HG03442 (cell line): ENCODE results near the gene PNMA8B.
"Not testable (repeated sequence)": the region's sequence is repeated elsewhere in the genome, so short reads cannot be mapped to it uniquely, and the experiment has no call there.

Experiments
- ATAC-seq: cut with Tn5 transposase; IDR thresholded peaks from one replicate; pipeline ENCODE4 v1.9.1; 2021; ENCODE audit warnings: mild to moderate bottlenecking, moderate library complexity; ENCODE audit not compliant: unreplicated experiment

Gene PNMA8B

DNA sequence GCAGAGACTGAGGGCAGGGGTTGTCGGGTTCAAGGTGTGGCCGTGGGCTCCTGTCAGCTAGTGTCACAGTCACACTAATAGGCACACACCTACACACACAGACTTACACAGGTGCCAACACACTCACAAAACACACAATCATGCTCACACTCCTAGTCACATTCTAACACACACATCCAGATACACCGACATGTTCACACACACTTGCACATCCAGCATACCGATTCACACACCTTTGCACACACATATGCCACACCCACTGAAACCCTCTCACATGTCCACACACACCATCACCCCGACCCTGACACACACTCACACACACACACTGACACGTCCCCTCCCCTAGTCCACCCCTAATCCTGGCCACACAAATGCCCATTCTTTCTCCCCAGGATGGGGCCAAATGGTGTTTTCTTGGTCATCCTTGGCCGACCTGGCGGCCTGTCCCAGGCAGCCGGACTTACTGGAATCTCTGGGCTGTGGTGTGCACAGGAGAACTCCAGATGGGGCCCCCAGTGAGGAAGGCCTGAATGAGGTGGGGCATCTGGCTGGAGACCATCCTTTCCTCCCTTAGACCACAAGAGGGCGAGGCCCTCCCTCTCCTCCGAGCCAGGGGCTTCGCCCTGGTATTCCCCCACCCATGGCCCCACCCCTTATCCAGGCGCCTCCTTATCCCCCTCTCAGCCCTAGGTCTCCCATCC lies 19.1 kb upstream of the PNMA8B start:
- ATAC-seq = no peak

DNA sequence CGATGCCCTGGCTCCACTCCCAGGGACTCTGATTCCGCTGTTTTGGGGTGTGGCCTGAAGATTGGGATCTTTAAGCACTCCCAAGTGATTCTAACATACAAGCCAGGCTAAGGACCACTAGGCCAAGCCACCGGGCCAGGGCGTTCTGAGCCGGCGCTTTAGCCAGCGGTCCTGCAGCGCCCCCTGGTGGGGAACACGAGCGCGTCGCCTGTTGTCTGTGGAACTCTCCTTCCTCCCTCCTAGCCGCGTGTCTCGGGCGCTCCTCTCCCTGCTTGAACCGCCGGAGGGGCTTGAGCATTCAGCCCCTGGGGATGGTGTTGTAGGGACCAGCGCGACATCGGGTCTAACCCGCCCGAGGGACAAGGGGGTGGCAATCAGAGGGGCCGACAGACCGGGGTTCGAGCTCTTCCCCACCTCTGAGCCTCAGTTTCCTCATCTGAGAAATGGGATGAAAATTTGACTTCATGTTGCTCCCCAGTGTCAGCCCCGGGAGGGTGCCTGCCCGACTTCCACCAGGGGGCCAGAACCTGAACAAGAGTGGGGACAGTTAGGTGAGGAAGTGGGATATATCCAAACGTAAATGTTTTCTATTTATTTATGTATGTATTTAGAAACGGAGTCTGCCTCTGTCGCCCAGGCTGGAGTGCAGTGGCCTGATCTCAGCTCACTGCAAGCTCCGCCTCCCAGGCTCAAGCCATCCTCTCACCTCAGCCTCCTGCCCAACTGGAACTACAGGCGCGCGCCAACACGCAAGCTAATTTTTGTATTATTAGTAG lies 18.0 kb upstream of the PNMA8B start:
- no peak for ATAC-seq

DNA sequence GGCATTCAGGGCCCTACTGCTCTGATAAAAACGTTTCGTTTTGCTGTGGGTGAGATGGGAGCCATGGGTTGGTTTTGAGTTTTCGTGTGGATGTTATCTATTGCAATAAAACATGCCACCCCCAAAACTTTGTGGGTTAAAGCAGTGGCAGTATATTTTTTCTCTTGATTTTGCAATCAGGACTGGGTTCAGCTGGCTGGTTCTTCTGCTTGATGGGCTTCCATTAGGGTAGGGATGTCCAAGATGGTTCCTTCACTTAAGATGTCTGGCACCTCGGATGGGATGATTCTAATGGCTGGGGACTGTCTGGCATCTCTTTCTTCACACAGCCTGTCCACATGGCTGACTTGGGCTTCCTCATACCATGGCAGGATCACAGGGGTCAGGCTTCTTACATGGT lies 15.6 kb upstream of the PNMA8B start:
- no peak for ATAC-seq

DNA sequence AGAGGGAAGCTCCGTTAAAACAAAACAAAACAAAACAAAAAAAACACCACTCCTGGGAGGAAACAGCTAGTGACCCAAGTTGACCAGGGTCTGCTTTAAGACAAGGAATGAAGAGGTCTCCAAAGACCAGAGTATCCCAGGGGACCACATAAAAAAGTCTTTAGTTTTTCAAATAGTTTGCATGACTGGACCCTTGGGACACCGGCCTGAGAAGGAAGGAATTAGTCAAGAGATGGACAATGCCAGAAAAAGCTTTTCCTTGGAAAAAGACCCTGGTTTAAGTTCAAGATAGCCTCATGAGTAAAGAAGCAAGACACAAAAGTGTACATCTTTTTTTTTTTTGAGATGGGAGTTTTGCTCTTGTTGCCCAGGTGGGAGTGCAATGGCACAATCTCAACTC lies 12.5 kb upstream of the PNMA8B start:
- no peak for ATAC-seq

DNA sequence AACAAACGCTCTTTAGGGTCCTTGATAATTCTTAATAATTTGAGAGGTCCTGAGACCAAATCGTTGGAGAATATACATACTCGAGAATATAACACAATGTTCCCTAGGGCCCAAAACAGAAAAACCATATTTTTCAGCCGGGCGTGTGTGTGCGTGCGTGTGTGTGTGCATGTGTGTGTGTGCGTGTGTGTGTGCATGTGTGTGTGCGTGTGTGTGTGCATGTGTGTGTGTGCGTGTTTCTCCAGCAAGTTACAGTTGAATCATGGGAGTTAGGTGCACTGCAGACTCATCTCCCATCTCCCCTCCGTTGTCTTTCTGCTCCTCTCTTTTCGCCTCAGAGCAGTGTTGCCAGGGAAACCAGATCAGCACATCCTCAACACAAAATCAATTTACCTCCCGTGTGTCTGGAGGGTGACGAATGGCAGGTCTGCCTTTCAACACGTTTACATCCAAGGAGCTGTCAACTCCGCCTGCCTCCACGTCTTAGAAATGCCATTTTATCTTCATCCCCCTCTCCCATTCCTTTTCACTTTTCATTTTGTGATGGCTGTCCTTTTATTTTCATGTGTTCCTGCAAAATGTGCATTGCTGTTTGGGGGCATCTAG lies 8.3 kb upstream of the PNMA8B start:
- no peak for ATAC-seq

DNA sequence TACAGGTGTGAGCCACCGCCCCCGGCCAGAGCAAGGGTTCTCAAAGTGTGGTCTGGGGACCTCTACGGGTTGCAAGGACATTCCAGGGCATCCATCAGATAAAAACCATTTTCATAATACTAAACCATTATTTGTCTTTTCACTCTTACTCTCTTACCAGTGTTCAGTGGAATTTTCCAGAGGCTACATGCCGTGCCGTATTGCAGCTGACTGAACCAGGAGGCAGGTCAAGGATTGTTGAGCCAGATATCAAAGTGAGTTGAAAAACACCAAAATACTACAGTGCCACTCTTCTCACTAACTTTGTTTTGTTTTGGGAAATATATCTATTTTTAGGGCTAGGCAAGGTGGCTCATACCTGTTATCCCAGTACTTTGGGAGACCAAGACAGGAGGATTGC lies 7.2 kb upstream of the PNMA8B start:
- no peak for ATAC-seq

DNA sequence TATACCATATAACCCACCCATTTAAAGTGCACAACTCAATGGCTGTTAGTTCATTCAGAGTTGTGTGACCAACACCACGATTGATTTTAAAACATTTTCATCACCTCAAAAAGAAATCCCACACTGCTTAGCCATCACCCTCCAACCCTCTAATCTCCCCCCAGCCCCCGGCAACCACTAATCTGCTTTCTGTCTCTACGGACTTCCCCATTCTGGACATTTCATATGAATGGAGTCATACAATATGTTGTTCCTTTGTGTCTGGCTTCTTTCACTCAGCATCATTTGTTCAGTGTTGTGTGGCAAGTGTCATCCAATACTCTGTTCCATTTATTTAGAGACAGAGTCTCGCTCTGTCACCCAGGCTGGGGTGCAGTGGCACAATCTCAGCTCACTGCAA lies 4.0 kb upstream of the PNMA8B start:
- no peak for ATAC-seq

DNA sequence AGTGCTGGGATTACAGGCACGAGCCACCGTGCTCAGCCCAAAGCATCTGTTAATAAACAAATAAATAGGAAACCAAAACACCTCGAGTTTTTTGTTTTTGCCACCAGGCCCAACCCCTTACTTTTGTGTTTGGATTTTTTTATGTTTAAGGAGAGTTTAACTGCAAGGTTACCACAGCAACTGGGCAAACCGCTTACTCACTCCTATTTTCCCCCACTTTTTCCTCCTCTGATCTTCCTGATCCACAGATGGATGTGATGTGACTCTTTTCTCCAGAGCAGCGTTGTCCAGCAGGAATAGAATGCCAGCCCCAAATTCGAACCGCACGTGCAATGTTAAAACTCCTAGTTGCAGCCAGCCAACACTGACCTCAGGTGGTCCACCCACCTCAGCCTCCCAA lies 2.1 kb upstream of the PNMA8B start:
- no peak for ATAC-seq

DNA sequence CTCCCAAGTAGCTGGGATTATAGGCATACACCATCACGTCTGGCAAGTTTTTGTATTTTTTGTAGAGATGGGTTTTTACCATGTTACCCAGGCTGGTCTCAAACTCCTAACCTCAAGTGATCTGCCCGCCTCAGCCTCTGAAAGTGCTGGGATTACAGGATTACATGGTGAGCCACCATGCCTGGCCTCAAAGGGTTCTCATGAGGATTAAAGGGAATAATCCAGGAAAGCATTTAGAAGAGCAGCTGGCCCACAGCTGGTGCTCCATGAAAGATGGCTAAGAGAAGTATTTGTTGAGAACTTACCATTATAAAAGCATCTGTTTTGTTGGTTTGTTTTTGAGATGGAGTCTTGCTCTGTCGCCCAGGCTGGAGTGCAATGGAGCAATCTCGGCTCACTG lies 1.2 kb upstream of the PNMA8B start:
- ATAC-seq = not testable (repeated sequence)

DNA sequence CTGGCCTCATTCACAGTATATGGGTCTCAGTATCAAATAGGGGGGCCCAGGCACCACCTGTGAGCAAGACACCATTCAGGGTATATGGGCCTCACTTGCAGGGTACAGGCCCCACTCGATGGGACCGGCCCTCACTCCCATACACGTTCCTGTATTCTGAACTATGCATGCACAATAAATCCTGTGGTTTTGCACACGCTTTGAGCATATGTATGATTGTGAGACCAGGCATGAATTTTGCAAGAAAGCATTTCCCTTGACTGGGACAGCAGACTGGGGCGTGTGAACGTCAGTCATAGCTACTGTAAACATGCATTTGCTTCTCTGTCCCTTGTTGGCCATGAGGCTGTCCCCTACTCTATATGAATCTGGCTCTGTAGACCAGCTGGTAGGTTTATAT lies 637 bp upstream of the PNMA8B start:
- ATAC-seq = no peak

DNA sequence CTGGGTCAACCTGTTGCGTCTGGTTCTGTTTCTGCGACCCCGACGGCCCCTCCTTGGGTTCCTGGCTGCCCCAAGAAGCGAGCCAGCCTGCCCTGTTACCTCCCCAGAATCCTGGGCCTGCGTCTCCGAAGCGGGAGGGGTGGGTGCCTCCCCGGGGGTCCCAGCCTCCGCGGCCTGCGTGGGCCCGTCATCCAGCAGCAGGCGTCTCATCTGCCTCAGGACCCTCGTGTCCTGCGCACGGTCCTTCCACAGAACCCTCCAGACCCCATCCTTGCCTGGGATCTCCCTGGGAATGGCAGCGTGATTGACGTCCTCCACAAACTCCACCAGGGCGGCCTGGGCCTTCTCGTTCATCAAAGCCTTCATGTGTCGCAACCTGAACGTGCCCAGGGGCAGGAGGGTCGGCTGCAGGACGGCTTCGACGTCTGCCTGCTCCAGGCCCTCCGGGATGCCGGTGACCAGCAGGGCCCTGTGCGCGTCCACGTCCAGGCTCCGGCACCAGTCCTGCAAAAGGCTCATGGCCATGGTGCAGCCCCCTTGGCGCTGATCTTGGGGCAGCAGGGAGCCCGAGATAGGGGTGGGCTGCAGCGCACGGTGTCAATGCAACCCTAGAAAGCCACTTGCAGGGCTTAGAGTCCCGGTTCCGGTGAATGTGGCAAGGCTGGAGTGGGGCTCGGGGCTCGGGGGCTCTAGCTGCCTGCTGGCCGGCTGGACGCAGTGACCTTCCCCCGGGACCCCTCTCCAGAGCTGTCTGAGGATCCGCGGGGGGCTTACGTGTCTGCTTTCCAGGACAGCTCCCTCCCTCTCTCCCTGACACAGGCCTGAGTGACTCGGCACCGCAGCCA lies 504 bp downstream of the PNMA8B start:
- ATAC-seq = no peak

DNA sequence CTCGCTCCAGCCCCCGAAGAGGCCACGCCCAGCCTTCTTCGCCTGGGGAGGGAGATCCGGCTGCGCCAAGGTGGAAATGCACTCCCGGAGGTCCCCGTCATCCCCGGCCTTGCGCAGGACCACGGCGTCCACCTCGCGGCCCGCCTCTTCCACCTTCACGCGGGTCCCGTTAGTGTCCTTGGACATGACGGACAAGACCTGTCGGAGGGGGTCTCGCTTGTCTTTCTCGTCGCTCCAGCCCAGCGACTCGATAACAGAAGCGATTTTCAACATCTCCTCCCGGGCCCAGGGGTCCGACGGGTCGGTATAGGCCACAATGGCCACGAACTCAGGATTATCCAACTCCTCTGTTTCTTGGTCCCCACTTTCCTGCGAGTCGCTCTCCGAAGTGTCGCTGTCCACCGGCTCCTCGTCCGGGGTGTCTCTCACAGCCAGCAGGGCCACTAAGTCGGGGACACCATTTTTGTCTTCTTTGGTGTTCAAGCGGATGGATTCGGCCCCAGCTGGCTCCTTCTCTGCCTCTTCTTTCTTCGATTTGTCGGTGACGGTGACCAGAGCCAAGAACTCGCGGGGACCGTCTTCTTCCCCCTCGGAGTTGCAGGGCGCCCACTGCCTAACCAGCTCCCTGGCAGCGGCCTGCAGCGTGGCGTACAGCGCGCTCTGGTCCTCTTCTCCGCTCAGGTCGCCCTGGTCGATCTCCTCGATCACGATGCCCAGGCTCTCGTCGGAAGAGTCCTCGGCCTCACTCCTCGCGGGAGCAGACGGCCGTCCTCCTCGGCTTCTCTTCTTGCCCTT lies 1.3 kb downstream of the PNMA8B start:
- ATAC-seq = no peak

DNA sequence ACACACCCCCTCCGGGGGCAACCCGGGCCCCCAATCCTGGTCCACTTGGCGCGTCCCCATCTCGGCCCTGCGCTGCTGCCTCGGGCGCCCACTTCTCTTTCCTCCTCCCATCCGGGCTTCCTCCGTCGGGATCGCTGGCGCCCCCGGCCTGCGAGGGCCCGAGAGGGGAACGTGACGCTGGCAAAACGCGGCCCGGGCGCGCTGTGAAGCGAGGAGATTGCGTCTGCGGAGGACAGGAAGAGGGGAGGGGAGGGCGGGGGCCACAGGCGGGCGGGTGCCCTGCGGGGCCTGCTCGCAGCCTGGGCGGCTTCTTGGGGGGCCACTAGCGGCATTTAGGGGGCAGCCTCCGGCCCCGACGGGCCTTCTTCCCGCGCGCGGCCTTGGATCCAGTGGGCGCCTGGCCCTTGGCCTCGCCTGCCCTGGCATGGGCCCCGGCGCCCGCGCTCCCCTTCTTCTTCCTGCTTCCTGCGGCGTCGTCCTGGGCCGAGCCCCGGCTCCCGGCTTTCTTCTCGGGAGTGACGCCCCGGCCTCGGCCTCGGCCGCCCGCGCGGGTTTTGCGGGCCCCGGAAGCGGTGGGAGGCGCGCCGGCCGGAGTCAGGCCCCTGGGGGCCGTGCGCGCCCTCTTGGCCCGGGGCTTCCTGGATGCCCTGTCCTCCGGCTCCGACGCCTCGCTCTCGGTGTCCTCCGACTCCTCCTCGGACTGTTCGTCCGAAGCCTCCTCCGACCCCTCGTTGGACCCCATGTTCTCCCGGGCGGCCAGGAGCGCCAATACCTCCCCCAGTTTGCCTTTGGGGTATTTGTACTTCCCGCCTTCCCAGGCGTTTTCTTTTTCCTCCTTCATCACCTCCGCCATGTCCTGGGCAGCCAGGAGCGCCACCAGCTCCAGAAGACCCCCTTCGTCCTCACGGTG lies 2.2 kb downstream of the PNMA8B start:
- no peak for ATAC-seq

DNA sequence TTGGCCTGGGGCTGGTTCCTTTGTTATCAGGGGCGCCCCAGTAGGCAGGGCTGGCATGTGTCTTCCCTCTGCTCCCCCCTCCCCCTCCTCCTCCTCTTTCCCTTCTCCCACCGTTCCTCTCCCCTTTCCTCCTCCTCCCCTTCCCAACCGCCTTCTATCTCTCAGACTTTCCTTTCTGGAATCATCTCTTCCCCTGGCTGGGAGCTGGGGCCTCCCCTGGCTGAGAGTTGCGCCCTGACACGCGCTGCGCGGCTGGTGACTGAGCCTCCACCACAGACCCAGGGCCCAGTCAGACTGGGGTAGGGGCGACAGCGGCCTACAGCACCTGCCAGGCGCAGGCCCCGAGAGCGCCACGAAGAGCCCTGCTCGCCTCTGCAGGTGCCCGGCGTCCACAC lies 2.8 kb downstream of the PNMA8B start:
- no peak for ATAC-seq

DNA sequence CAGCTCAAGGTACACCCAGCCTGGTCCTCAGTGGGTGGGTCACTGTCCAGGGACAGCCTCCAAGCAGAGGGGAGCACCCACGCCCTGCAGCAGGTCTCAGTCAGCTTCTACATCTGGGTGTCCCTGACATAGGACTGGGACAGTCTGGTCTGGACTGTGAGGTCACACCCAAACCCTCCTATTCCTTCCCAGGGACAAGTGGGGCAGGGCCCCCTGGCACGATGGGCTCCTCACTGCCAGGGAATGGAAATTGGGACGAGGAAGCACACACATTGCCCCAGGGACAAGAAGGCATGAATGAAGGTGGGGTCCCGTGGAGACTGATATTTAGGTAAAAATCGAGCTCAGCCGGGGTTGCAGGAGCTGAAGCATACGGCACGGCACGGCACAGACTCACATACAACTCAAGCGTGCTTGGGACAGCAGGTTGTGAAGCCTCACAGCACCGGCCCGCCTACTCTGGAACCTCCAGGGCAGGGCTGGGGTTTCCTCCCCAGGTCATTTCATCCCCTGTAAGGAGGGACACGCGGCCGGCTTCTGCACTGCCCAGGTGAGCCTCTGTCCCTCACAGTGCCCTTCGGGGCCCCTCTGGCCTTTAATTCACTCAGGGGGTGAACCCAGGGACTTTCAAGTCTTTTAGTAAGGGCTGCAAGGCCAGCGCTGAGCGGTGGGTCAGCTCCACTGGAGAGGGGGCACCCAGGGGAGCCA lies 3.5 kb downstream of the PNMA8B start:
- no peak for ATAC-seq

DNA sequence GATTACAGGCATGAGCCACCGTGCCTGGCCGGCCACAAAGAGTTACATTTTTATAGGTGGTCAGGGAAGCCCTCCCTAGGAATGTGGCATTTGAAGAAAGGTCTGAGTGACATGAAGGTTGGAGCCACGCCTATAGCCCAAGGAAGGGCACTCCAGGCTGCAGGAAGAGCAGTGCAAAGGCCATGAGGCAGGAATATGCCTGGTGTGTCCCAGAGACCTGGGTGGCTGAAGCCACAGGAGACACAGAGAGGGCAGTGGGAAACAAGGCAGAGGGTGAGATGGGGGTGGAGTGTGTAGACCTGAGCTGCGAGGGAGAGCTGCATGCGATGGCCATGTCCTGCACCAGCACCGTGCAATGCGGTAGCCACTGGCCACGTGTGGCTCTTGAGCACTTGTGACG lies 4.9 kb downstream of the PNMA8B start:
- no peak for ATAC-seq

DNA sequence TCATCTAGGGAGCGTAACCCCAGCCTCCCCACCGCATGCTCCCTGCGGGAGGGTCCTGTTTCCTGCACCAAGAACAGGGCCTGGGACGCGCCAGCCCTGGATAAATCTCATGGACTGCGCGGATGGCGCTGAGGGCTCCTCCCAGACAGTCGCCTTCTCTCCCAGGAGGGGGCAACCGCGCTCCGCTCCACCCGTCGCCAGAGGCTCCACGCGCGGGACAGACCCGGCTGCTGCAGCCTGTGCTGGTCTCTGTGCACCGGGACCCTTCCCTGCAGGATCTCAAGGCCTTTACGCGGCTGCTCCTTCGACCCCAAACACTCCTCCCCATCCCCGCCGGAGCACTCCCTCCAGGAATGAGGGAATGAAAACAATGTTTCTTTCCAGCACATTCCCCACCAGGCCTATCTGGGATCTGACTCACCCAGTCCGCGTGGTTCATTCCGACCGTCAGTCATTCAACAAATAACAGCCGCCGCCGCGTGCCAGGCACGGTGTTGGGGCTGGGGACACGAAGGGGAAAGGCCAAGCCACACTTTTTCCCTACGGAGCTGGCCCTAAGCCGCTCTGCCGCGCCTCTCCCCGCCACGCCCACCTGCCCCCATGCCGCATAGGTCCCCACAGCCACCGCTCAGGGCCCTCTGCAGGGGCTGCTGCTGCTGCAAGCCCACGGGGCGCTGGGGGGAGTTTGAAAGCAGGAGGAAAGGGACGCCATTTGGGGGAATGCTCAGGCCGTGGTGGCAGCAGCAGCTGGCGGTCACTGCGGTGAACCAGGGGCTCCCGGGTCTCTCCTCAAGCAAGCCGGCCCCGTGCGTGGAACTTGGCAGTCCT lies 6.0 kb downstream of the PNMA8B start:
- no peak for ATAC-seq

DNA sequence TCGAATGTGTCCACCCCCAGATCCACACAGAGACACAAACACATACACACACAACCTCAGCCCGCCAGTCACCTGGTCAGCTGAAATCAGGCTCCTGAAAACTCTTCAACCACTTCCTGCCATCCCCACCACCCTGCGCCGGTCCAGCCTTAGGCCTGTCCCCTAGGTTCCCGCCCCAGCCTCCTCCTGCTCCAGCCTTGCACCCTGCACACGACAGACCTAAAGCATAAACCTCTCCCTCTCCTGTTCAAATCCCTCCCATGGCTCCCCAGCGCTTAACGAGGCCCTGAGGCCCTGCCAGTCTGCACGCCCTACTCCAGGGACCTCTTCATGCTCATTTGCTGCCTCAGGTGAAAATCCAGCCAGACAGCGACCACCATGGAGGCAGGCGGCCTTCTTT lies 7.1 kb downstream of the PNMA8B start:
- ATAC-seq = no peak
